DMS114 treated with DMSO at 0.1 percent for 48 hours (cell line): ENCODE data around the gene TMEM205.
"Not testable (repeated sequence)": the region's sequence is repeated elsewhere in the genome, so short reads cannot be mapped to it uniquely, and the experiment has no call there.

Source experiments
- DNase-seq: peaks from one replicate; lab custom pipeline; 2025; ENCODE audit not compliant: unreplicated experiment; lab: John Stamatoyannopoulos, UW

The TMEM205 gene

GRCh38 chr19:11340099-11340467, 6.0 kb downstream of the TMEM205 start:
- DNase-seq, result not testable (repeated sequence)

GRCh38 chr19:11339254-11340098, 6.6 kb downstream of the TMEM205 start, which contains the start of gene RAB3D:
RAB3D (minus strand) TSS chr19:11339657; CDS start chr19:11337399, 2,258 bp downstream.
- peak; percentile 75 for DNase-seq

GRCh38 chr19:11338569-11339253, 7.4 kb downstream of the TMEM205 start:
- DNase-seq, result no peak

GRCh38 chr19:11338121-11338520, 7.9 kb downstream of the TMEM205 start:
- DNase-seq, result no peak

GRCh38 chr19:11337080-11337479, 9.0 kb downstream of the TMEM205 start:
- no peak for DNase-seq

- no peak for DNase-seq
Measured at GRCh38 chr19:11335449-11336146, 10.5 kb downstream of the TMEM205 start.

- DNase-seq, result not testable (repeated sequence)
Measured at GRCh38 chr19:11333838-11334237, 12.2 kb downstream of the TMEM205 start.

GRCh38 chr19:11332822-11333221, 13.2 kb downstream of the TMEM205 start:
- no peak for DNase-seq

- DNase-seq, result no peak
Measured at GRCh38 chr19:11331502-11331901, 14.6 kb downstream of the TMEM205 start.

GRCh38 chr19:11330127-11330526, 15.9 kb downstream of the TMEM205 start:
- DNase-seq, result no peak

GRCh38 chr19:11325544-11325943, 20.5 kb downstream of the TMEM205 start:
- DNase-seq, result no peak

GRCh38 chr19:11324748-11325389, 21.2 kb downstream of the TMEM205 start:
- no peak for DNase-seq

GRCh38 chr19:11324079-11324661, 21.9 kb downstream of the TMEM205 start:
- no peak for DNase-seq

- no peak for DNase-seq
Measured at GRCh38 chr19:11323601-11324078, 22.4 kb downstream of the TMEM205 start.

GRCh38 chr19:11322269-11323024, 23.6 kb downstream of the TMEM205 start:
- DNase-seq, result no peak

- no peak for DNase-seq
Measured at GRCh38 chr19:11321191-11322126, 24.6 kb downstream of the TMEM205 start.

- DNase-seq, result not testable (repeated sequence)
Measured at GRCh38 chr19:11320278-11320995, 25.6 kb downstream of the TMEM205 start.

- DNase-seq, result no peak
Measured at GRCh38 chr19:11306337-11306736, 39.7 kb downstream of the TMEM205 start.
